Measurements from ENCODE around the gene PRDM5.

DNA sequence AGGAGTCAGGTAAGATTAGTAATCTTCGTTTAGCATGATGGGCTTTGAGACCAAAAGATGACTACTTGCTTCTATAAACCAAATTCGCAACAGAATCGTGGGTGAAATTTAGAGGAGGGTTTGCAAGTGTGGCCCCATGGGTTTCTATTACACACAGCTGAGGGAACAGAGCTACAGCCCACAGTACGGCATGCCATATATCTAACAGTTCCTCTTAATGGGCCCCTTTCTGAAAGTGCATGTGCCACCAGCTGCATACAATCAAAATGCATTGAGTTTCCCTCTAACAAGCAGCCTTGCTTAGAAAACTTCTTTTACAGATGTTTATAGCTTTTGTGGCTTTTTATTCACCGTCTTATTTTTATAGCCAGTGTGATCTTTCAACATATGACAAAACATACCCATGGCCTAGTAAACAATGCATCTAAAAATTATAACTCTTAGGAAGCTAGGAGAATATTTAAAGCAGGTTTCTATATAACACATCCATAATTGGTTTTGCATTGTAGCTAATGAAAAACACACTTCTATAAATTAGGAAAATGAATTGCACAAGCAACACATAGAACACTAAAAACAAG lies 202.1 kb downstream of the PRDM5 start:
- TF ChIP-seq, protein P1, sequence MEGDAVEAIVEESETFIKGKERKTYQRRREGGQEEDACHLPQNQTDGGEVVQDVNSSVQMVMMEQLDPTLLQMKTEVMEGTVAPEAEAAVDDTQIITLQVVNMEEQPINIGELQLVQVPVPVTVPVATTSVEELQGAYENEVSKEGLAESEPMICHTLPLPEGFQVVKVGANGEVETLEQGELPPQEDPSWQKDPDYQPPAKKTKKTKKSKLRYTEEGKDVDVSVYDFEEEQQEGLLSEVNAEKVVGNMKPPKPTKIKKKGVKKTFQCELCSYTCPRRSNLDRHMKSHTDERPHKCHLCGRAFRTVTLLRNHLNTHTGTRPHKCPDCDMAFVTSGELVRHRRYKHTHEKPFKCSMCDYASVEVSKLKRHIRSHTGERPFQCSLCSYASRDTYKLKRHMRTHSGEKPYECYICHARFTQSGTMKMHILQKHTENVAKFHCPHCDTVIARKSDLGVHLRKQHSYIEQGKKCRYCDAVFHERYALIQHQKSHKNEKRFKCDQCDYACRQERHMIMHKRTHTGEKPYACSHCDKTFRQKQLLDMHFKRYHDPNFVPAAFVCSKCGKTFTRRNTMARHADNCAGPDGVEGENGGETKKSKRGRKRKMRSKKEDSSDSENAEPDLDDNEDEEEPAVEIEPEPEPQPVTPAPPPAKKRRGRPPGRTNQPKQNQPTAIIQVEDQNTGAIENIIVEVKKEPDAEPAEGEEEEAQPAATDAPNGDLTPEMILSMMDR (conservative IDR thresholded peaks at IDR 0.05), result no peak
- no peak for TF ChIP-seq EZH2 (IDR thresholded peaks at IDR 0.05; ENCODE audit: low read depth)
